Activated T-helper 2 cell treated with anti-CD3 and anti-CD28 coated beads, Interferon-gamma antibody, Interleukin-2, Interleukin-4, amounts not matched to agents 10 μg/mL and 5 μg/mL and 100 μg/mL, durations not matched to agents 14 hours and 24 hours and 36 hours (primary cell): ENCODE results near the gene RAB34. TPM values are rescaled to one million over a fixed set of nuclear protein-coding genes. Genes with fewer than 3 reads are reported as not detected.
A peak's percentile ranks its signal among the peaks of the same experiment; 100 is the strongest.

ENCODE experiments used
- DNase-seq: peaks from one replicate; pipeline ENCODE4 v3.0.0; 2021; ENCODE audit warnings: low spot score
- H3K27ac Mint-ChIP-seq: one replicate; pipeline ENCODE4 v1.8.0; 2021; ENCODE audit warnings: mixed read lengths
- H3K27me3 Mint-ChIP-seq: one replicate; pipeline ENCODE4 v1.8.0; 2021; ENCODE audit warnings: low read depth, mixed read lengths
- H3K36me3 Mint-ChIP-seq: one replicate; pipeline ENCODE4 v1.8.0; 2021; ENCODE audit warnings: low read depth, mixed read lengths
- H3K4me1 Mint-ChIP-seq: one replicate; pipeline ENCODE4 v1.8.0; 2021; ENCODE audit warnings: low read depth, mixed read lengths
- H3K4me3 Mint-ChIP-seq: one replicate; pipeline ENCODE4 v1.8.0; 2021; ENCODE audit warnings: low read depth, mild to moderate bottlenecking, moderate library complexity, mixed read lengths
- H3K9me3 Mint-ChIP-seq: one replicate; pipeline ENCODE4 v1.8.0; 2021; ENCODE audit warnings: mixed read lengths
- intact Hi-C: fragments of 100-400 bp; cut with micrococcal nuclease; formaldehyde crosslinking; loops from one replicate; pipeline ENCODE4 v1.15.1; 2023
- total RNA-seq: library from RNA; stranded (reverse); gene quantifications from 2 replicates; pipeline ENCODE4 v1.2.3, GENCODE V29; 2022

The RAB34 gene, protein sequence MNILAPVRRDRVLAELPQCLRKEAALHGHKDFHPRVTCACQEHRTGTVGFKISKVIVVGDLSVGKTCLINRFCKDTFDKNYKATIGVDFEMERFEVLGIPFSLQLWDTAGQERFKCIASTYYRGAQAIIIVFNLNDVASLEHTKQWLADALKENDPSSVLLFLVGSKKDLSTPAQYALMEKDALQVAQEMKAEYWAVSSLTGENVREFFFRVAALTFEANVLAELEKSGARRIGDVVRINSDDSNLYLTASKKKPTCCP
- total RNA-seq = 19.4 and 21.5 TPM in 2 replicates

- intact Hi-C loops = loop anchor here (2.0 to 5.0 kb wide), 2 partner anchors 35 to 73 kb away; partner anchors contain the start of gene BLTP2
- H3K4me1 Mint-ChIP-seq = peaks cover 28% of the 10 kb centered on the region
- peaks cover 31% of the 10 kb centered on the region for H3K36me3 Mint-ChIP-seq
- peaks cover 15% of the 10 kb centered on the region for H3K27me3 Mint-ChIP-seq
- H3K4me3 Mint-ChIP-seq = peak within 1 kb of the TSS; percentile 83
- H3K9me3 Mint-ChIP-seq = no peaks in the 10 kb centered on the region
- no peak for DNase-seq
- H3K27ac Mint-ChIP-seq = peak within 1 kb of the TSS; percentile 84
Observed at GRCh38 chr17:28717578-28718332, at the start of gene RAB34. TSS of gene RAB34 (minus strand) at chr17:28717868. CDS start at chr17:28717266, 602 bp downstream.

DNA sequence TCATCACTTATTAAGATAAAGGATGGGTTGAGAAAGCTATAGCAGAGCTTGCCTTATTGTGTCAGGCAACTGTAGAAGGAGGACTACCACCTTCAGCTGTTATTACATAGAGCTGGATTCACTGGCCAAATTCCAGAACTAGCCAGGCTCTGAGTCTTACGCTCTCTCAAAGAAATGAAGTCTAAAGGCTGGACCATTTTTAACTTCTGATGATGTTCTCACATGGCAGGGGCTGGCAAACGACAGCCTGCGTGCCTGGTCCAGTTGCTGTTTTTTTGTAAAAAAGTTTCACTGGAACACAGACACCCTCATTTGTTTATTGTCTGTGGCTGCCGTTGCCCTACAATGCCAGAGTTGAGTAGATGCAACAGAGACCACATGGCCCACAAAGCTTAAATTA is 47.4 kb upstream of the RAB34 start:
- DNase-seq = no peak
- intact Hi-C loops = no loop called here
- Mint-ChIP-seq H3K27ac (no peak overlapping the region), H3K27me3 (no peaks in the 10 kb centered on the region), H3K36me3 (peaks cover 33% of the 10 kb centered on the region), H3K9me3 (no peaks in the 10 kb centered on the region), H3K4me3 (no peak overlapping the region), H3K4me1 (peaks cover 13% of the 10 kb centered on the region)

DNA sequence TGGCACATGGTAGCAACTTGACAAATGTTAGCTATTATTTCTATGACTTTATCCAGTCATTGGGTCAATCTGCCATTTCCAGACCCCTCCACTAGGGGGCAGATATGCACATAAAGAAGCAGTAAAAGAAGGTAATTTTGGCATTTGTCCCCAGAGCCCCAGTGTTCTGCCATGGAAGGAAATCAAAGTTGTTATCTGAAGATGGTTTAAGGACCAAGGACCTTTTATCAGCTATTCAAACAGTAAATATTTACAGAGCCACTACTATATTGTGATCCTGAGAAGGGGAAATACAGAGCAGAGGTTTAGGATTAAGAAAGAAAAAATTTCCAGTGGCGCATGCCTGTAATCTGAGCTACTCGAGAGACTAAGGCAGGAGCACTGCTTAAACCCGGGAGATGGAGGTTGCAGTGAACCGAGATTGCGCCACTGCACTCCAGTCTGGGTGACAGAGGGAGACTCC is 46.2 kb upstream of the RAB34 start:
- intact Hi-C loops = loop anchor here (1.0 to 5.0 kb wide), 4 partner anchors 48 to 152 kb away; partner anchors contain the start of genes DHRS13 and FAM222B
- DNase-seq = peak; percentile 60

DNA sequence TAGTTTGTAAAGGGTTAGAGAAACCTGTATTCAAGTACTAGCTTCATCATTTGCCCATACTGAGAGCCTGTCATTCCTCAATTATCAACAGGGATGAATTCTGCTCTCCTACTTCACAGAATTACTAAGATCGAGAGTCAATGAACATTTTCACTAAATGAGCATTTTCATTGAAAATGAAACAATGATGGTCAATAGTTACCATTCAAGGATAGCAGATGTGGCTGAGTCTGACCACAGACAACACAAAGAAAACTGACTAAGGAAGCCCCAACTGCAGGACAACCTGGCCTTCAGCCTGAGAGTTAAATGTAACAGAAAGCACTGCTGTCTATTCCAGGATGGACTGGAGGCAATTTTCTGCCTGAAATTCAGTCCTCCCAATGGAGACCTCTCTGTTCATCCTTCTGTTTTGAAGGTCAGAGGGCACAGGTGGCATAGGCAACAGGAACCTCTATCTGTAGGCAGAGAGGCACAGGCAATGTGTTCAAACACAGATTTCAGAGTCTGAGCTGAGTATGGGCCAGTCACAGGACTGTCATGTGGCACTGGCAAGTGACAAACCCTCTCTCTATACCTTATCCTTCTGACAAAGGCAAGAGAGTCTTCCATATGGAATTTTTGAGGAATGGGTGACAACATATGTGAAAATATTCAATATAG is 45.6 kb upstream of the RAB34 start:
- peaks cover 37% of the 10 kb centered on the region for H3K36me3 Mint-ChIP-seq
- peak overlapping the region; percentile 24 for H3K27ac Mint-ChIP-seq
- intact Hi-C loops = loop anchor here (1.0 to 5.0 kb wide), 4 partner anchors 49 to 153 kb away; partner anchors contain the start of genes DHRS13 and FAM222B
- no peak for DNase-seq
- H3K9me3 Mint-ChIP-seq = no peaks in the 10 kb centered on the region
- no peaks in the 10 kb centered on the region for H3K27me3 Mint-ChIP-seq
- H3K4me1 Mint-ChIP-seq = peaks cover 13% of the 10 kb centered on the region
- H3K4me3 Mint-ChIP-seq = no peak overlapping the region

More for the DNA sequence above, 46.2 kb upstream of the RAB34 start:
- Mint-ChIP-seq H3K4me3 (no peak overlapping the region), H3K27me3 (no peaks in the 10 kb centered on the region), H3K4me1 (peaks cover 13% of the 10 kb centered on the region), H3K36me3 (peaks cover 36% of the 10 kb centered on the region), H3K27ac (no peak overlapping the region), H3K9me3 (no peaks in the 10 kb centered on the region)

DNA sequence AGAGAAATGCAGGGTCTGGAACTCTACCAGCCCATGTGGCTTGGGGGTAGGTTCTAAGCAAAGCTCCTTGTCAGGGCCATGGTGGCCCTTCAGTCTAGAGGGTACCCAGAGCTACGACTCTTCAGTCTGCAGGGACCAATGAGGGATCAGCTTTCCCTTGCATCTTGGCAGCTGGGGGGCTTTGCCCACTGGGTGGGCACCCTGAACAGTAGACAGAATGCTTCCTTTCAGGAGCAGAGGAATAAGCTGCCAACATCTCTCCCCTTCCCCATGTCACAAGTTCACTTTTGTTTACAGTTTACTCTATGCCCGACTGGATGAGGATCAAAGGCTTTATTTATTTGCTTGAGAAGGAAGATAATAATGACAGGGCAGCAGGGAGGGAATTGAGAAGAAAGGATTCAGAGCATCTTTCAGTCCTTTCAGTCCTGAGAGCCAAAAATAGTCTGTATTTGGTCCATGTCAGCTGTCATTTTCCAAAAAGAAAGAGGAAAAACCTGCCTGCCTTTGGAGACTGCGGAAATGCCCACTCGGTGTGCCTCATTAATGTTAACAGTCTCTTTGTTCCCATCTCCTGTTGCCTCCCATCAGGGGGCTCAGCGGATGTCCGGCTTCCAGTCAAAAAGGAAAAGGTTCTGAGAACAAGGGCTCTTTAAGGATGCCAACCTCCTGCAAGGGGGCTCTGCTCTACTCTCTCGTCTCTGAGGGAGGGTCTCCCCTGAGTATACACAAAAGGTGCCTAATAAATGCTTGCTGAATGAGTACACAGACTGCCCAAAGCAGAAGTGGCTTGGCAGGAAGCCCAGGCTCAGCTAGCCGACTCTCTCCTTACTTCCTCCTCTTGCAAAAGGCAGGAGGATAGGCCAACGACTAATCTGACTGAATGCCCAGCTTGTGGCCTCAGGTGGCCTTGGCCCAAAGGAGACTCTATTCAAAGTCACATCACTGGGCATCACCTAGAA is 43.2 kb upstream of the RAB34 start:
- Mint-ChIP-seq H3K36me3 (peaks cover 48% of the 10 kb centered on the region), H3K9me3 (no peaks in the 10 kb centered on the region), H3K27me3 (no peaks in the 10 kb centered on the region), H3K4me1 (peaks cover 11% of the 10 kb centered on the region), H3K27ac (no peak overlapping the region), H3K4me3 (no peak overlapping the region)
- intact Hi-C loops = loop anchor here (5.0 kb wide), 2 partner anchors 51 to 81 kb away; partner anchors contain the start of gene FAM222B
- no peak for DNase-seq

GRCh38 chr17:28759256-28759865 is 41.7 kb upstream of the RAB34 start:
- H3K4me3 Mint-ChIP-seq = no peak overlapping the region
- no peak for DNase-seq
- intact Hi-C loops = no loop called here
- no peaks in the 10 kb centered on the region for H3K9me3 Mint-ChIP-seq
- no peak overlapping the region for H3K27ac Mint-ChIP-seq
- H3K4me1 Mint-ChIP-seq = peaks cover 7% of the 10 kb centered on the region
- peaks cover 42% of the 10 kb centered on the region for H3K36me3 Mint-ChIP-seq
- no peaks in the 10 kb centered on the region for H3K27me3 Mint-ChIP-seq

- H3K27me3 Mint-ChIP-seq = no peaks in the 10 kb centered on the region
- no peak overlapping the region for H3K27ac Mint-ChIP-seq
- peaks cover 39% of the 10 kb centered on the region for H3K36me3 Mint-ChIP-seq
- no peak overlapping the region for H3K4me3 Mint-ChIP-seq
- intact Hi-C loops = no loop called here
- H3K9me3 Mint-ChIP-seq = no peaks in the 10 kb centered on the region
- H3K4me1 Mint-ChIP-seq = peaks cover 4% of the 10 kb centered on the region
- no peak for DNase-seq
Observed at GRCh38 chr17:28758411-28759121, 40.9 kb upstream of the RAB34 start.

- DNase-seq = no peak
- Mint-ChIP-seq H3K4me3 (no peak overlapping the region), H3K27ac (no peak overlapping the region), H3K4me1 (peaks cover 3% of the 10 kb centered on the region), H3K9me3 (no peaks in the 10 kb centered on the region), H3K36me3 (peaks cover 43% of the 10 kb centered on the region), H3K27me3 (no peaks in the 10 kb centered on the region)
- intact Hi-C loops = no loop called here
Observed at GRCh38 chr17:28756049-28756804, 38.6 kb upstream of the RAB34 start.

GRCh38 chr17:28755486-28755885 is 37.8 kb upstream of the RAB34 start:
- H3K9me3 Mint-ChIP-seq = no peaks in the 10 kb centered on the region
- no peak overlapping the region for H3K4me3 Mint-ChIP-seq
- intact Hi-C loops = no loop called here
- no peak for DNase-seq
- H3K36me3 Mint-ChIP-seq = peaks cover 44% of the 10 kb centered on the region
- peaks cover 3% of the 10 kb centered on the region for H3K4me1 Mint-ChIP-seq
- no peak overlapping the region for H3K27ac Mint-ChIP-seq
- H3K27me3 Mint-ChIP-seq = no peaks in the 10 kb centered on the region

DNA sequence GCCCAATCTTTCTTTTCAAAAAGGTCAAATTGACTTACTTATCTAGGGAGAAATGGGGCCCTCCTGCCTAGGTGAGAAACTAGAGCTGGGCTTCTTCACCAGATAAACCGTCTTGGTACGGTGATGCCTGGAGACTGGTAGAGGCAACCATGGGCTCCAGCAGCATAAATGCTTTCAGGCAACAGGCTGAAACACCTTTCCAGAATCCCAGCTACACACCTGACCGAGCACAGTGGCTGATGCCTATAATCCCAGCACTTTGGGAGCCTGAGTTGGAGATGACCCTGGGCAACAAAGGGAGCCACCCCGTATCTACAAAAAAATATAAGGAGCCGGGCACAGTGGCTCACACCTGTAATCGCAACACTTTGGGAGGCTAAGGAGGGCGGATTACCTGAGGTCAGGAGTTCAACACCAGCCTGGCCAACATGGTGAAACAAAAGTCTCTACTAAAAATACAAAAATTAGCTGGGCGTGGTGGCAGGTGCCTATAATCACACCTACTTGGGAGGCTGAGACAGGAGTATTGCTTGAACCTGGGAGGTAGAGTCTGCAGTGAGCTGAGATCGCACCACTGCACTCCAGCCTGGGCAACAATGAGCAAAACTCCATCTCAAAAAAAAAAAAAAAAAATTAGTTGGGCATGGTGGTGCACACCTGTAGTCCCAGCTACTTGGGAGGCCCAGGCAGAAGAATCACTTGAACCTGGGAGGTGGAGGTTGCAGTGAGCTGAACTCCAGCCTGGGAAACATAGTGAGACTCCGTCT is 34.1 kb upstream of the RAB34 start:
- DNase-seq = no peak
- intact Hi-C loops = loop anchor here (5.0 kb wide), 1 partner anchor 34 kb away; the partner anchor contains the start of genes RAB34 and RPL23A
- no peak overlapping the region for H3K4me3 Mint-ChIP-seq
- H3K4me1 Mint-ChIP-seq = peaks cover 8% of the 10 kb centered on the region
- H3K27ac Mint-ChIP-seq = no peak overlapping the region
- H3K9me3 Mint-ChIP-seq = no peaks in the 10 kb centered on the region
- no peaks in the 10 kb centered on the region for H3K27me3 Mint-ChIP-seq
- peaks cover 60% of the 10 kb centered on the region for H3K36me3 Mint-ChIP-seq
